ENCODE measurements around the gene PHF24. TPM values are rescaled to one million over a fixed set of nuclear protein-coding genes. Genes with fewer than 3 reads are reported as not detected.

Gene PHF24
- total and polyA plus RNA-seq, 2 of the 4 experiments (the other 2 are of a cell fraction) = 0.02 TPM; not detected in 1

DNA sequence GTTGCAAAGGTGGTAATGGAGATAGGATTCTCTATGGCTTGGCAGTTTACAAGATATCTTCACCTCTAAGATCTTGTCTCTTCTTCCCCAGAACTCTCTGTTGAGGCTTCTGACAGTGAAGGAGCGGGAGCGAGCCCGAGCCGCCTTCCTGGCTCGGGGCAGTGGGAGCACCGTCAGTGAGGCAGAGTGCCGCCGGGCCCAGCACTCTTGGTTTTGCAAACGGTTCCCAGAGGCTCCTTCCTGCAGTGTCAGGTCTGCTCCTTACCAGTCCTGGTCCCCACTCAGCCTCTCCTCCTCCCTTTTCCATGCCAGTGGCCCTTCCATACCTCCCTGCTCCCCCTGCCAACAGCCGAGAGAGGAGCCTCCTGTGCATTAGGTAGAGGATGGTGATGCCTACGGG, 18.9 kb downstream of the PHF24 start:
- intact Hi-C loops (cut with micrococcal nuclease) (no loop called here), in situ Hi-C loops (cut with MboI; ENCODE audit: low sequenced_read_pairs) (no loop called here), dilution Hi-C loops (cut with HindIII; ENCODE audit: low sequenced_read_pairs, unreplicated experiment) (no loop called here)
- Histone ChIP-seq H3K9me3 (ENCODE audit: control insufficient read depth, insufficient read depth, low read length) (no peaks in the 10 kb centered on the region), H3K9me1 (ENCODE audit: insufficient read depth, low read length) (no peaks in the 10 kb centered on the region), H3K27ac (ENCODE audit: insufficient read depth, low read length) (no peak overlapping the region), H4K20me1 (ENCODE audit: insufficient read depth, low read length) (no peaks in the 10 kb centered on the region), H3K4me2 (ENCODE audit: low read depth, low read length) (no peak overlapping the region), H3K27me3 (ENCODE audit: control insufficient read depth, insufficient read depth, low read length) (peaks cover 48% of the 10 kb centered on the region), H3K23ac (ENCODE audit: low read depth, low read length) (no peak overlapping the region), H3K4me3 (ENCODE audit: insufficient read depth, low read depth, low read length) (no peak overlapping the region), H3K9ac (ENCODE audit: low read depth, low read length) (no peak overlapping the region), H2AFZ (replicated peaks; ENCODE audit: low read length, poor library complexity) (no peak overlapping the region), H2BK120ac (ENCODE audit: low read depth, low read length) (no peak overlapping the region), H3K18ac (ENCODE audit: low read depth, low read length) (no peak overlapping the region), H3K4ac (ENCODE audit: low read depth, low read length) (no peak overlapping the region), H2AK5ac (ENCODE audit: low read depth, low read length) (no peak overlapping the region), H3K36me3 (ENCODE audit: control insufficient read depth, insufficient read depth, low read length) (no peaks in the 10 kb centered on the region), H2BK20ac (ENCODE audit: low read depth, low read length) (no peak overlapping the region), H3K4me1 (ENCODE audit: control insufficient read depth, insufficient read depth, low read length) (no peaks in the 10 kb centered on the region), H2AK9ac (replicated peaks; ENCODE audit: low read depth, low read length, poor library complexity) (no peak overlapping the region), H4K91ac (ENCODE audit: insufficient read depth, low read depth, low read length) (no peak overlapping the region), H4K5ac (ENCODE audit: low read depth, low read length) (no peak overlapping the region), H2BK15ac (ENCODE audit: low read depth, low read length) (no peak overlapping the region), H3K56ac (ENCODE audit: extremely low read depth, insufficient read depth, low read length) (no peak overlapping the region), H3K79me1 (ENCODE audit: low read depth in 1 of 2, low read length in 2 of 2) (no peaks in the 10 kb centered on the region), H4K8ac (ENCODE audit: low read depth in 2 of 2, low read length in 2 of 2) (no peak overlapping the region), H2BK5ac (ENCODE audit: low read depth, low read length, poor library complexity, severe bottlenecking) (no peak overlapping the region), H3K14ac (replicated peaks; ENCODE audit: low read depth, low read length) (no peak overlapping the region)
- ChIA-PET CTCF (interaction anchor here (0.9 kb wide), 1 partner anchor 17 kb away, joined by 3 read pairs; no protein-coding TSS in a partner anchor), POLR2A (ENCODE audit: unreplicated experiment) (no interaction called here)
- no peak for DNase-seq
- BruUV-seq (replicated peaks) = no TSS peak
- ATAC-seq (ENCODE audit: low read depth) = no peak
- TF ChIP-seq RAD21 (IDR thresholded peaks at IDR 0.05; ENCODE audit: low read length) (no peak), BHLHE40 (IDR thresholded peaks at IDR 0.05; ENCODE audit: low read depth, low read length) (no peak), FOS (IDR thresholded peaks at IDR 0.05; ENCODE audit: low read depth, low read length) (no peak), RCOR1 (IDR thresholded peaks at IDR 0.05; ENCODE audit: insufficient replicate concordance, low read length) (no peak), SMC3 (IDR thresholded peaks at IDR 0.05; ENCODE audit: low read depth, low read length) (no peak), MAFK (IDR thresholded peaks at IDR 0.05; ENCODE audit: low read depth, low read length) (no peak), MAZ (IDR thresholded peaks at IDR 0.05; ENCODE audit: borderline replicate concordance, low read depth, low read length) (no peak), CTCF (conservative IDR thresholded peaks at IDR 0.05; ENCODE audit: low read depth, low read length) (no peak), MXI1 (IDR thresholded peaks at IDR 0.05; ENCODE audit: borderline replicate concordance, low read depth, low read length) (no peak)
- TF ChIP-seq, protein P1, sequence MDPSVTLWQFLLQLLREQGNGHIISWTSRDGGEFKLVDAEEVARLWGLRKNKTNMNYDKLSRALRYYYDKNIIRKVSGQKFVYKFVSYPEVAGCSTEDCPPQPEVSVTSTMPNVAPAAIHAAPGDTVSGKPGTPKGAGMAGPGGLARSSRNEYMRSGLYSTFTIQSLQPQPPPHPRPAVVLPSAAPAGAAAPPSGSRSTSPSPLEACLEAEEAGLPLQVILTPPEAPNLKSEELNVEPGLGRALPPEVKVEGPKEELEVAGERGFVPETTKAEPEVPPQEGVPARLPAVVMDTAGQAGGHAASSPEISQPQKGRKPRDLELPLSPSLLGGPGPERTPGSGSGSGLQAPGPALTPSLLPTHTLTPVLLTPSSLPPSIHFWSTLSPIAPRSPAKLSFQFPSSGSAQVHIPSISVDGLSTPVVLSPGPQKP (IDR thresholded peaks at IDR 0.05; ENCODE audit: borderline replicate concordance, low read depth, low read length) = no peak
- WGBS, 2 experiments (ENCODE audit: extremely low coverage in 2 of 2, insufficient read length in 1 of 2) = 100% methylated on average over 2 of the region's 11 CpGs; no CpG with 5 or more reads in 1 of the 2 experiments
